CD4-positive, alpha-beta T cell (primary cell): ENCODE data around the gene CD96. TPM values are rescaled to one million over a fixed set of nuclear protein-coding genes. Genes with fewer than 3 reads are reported as not detected.

Source experiments
- ATAC-seq: fragments of 200-7000 bp; cut with Tn5 transposase; one replicate; pipeline ENCODE4 v1.10.0; 2022; ENCODE audit warnings: mild to moderate bottlenecking; ENCODE audit not compliant: poor library complexity
- CTCF ChIA-PET: fragments of 350-600 bp; sonication (Branson Sonifier 250); formaldehyde crosslinking; loops from one replicate; lab custom pipeline; 2021; ENCODE audit warnings: antibody characterized with exemption, inconsistent platforms; lab: Charles Lee
- POLR2A ChIA-PET: fragments of 350-600 bp; sonication (Branson Sonifier 250); formaldehyde crosslinking; loops from one replicate; lab custom pipeline; 2021; ENCODE audit warnings: antibody characterized with exemption, inconsistent platforms; lab: Charles Lee
- DNase-seq, 14 experiments: peaks; one replicate each; pipeline ENCODE4 v3.0.0-alpha.2; 2013 to 2020; ENCODE audit warnings: mixed read lengths in 2 of 14
- H3K27ac ChIP-seq, 2 donors: one replicate each; pipeline versions ENCODE4 v1.5.1 to v1.7.0; 2013; ENCODE audit warnings: low read length in 2 of 2, low read depth in 1 of 2, mild to moderate bottlenecking in 1 of 2
- H3K27me3 ChIP-seq, 2 experiments: 1 replicate in 1 of 2; 2 replicates in 1 of 2; pipeline versions ENCODE4 v1.6.1 to v1.7.0; 2013; ENCODE audit warnings: low read length in 2 of 2, control low read depth in 1 of 2, mild to moderate bottlenecking in 1 of 2, moderate library complexity in 1 of 2; ENCODE audit not compliant: insufficient read depth in 2 of 2, control insufficient read depth in 1 of 2
- H3K36me3 ChIP-seq: one replicate; pipeline ENCODE4 v1.6.1; 2013; ENCODE audit warnings: low read length, control low read depth; ENCODE audit not compliant: insufficient read depth
- H3K4me1 ChIP-seq: one replicate; pipeline ENCODE4 v1.6.1; 2013; ENCODE audit warnings: low read length, control low read depth; ENCODE audit not compliant: insufficient read depth
- H3K4me3 ChIP-seq: one replicate; pipeline ENCODE4 v1.5.1; 2013; ENCODE audit warnings: mild to moderate bottlenecking, low read length, moderate library complexity
- H3K9me3 ChIP-seq, 2 experiments: 1 replicate in 1 of 2; 2 replicates in 1 of 2; pipeline versions ENCODE4 v1.6.1 to v1.7.0; 2013; ENCODE audit warnings: low read length in 2 of 2, mild to moderate bottlenecking in 2 of 2, control low read depth in 1 of 2, moderate library complexity in 1 of 2; ENCODE audit not compliant: control insufficient read depth in 1 of 2, insufficient read depth in 1 of 2
- H3K27ac Mint-ChIP-seq: one replicate; pipeline ENCODE4 v1.8.0; 2020; ENCODE audit warnings: mixed read lengths
- H3K27me3 Mint-ChIP-seq: one replicate; pipeline ENCODE4 v1.8.0; 2021; ENCODE audit warnings: mixed read lengths
- H3K36me3 Mint-ChIP-seq: one replicate; pipeline ENCODE4 v1.8.0; 2021; ENCODE audit warnings: low read depth, mixed read lengths
- H3K4me1 Mint-ChIP-seq: one replicate; pipeline ENCODE4 v1.8.0; 2021; ENCODE audit warnings: low read depth, mixed read lengths
- H3K4me3 Mint-ChIP-seq: one replicate; pipeline ENCODE4 v1.8.0; 2020; ENCODE audit warnings: mild to moderate bottlenecking, mixed read lengths
- H3K9me3 Mint-ChIP-seq: one replicate; pipeline ENCODE4 v1.8.0; 2020; ENCODE audit warnings: mixed read lengths
- CTCF ChIP-seq: fragments of 200-600 bp; IDR thresholded peaks from one replicate; pipeline ENCODE4 v1.8.0; 2022; ENCODE audit warnings: antibody characterized with exemption, mild to moderate bottlenecking
- intact Hi-C, 2 experiments: fragments of 100-400 bp; cut with DNase I in 1 of 2; cut with micrococcal nuclease in 1 of 2; formaldehyde crosslinking; loops; one replicate each; pipeline versions ENCODE4 v1.15.1 to v1.9.0; 2023 to 2025; cut with DNase I, micrococcal nuclease
- total RNA-seq, 174 experiments: library from RNA in 2 of 174; stranded (reverse) in 2 of 174; gene quantifications; one replicate each; pipeline ENCODE4 v1.2.3 and lab custom pipeline; 2021 to 2026

The CD96 gene
- total RNA-seq, 2 experiments from 2014 or later: 194 to 205 TPM

DNA sequence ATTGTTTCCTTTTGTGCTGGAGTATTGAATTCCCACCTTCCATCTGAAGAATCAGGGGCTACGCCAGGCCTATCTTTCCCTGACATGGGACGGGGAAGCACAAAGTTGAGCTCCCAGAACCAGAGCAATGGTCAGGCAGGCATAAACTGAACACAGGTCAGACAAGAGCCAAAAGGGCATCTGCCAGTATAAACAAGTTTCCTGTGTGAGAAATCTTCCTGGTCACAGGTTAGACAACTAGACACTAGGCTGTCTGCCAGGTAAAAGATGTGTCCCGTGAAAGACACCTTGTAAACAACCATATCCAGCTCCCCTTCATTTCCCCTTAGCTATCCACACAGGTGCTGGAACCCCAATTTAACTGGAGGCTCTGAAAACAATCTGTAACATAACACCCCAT lies 44.0 kb upstream of the CD96 start:
- H3K27me3 ChIP-seq: no peaks in the 10 kb centered on the region
- Mint-ChIP-seq H3K4me1 (no peaks in the 10 kb centered on the region), H3K36me3 (no peaks in the 10 kb centered on the region), H3K27ac (no peak overlapping the region), H3K27me3 (no peaks in the 10 kb centered on the region), H3K9me3 (peaks cover 9% of the 10 kb centered on the region), H3K4me3 (no peak overlapping the region)
- H3K36me3 ChIP-seq: no peaks in the 10 kb centered on the region
- intact Hi-C loops: no loop called here
- no peak for TF ChIP-seq CTCF
- ChIA-PET POLR2A (no interaction called here), CTCF (no interaction called here)
- no peak for ATAC-seq
- no peak overlapping the region for H3K27ac ChIP-seq
- no peak for DNase-seq
- H3K9me3 ChIP-seq: peaks cover 0 to 10% of the 10 kb centered on the region in 2 experiments
- no peak overlapping the region for H3K4me3 ChIP-seq
- H3K4me1 ChIP-seq: no peaks in the 10 kb centered on the region

GRCh38 chr3:111506435-111506834 lies 35.6 kb upstream of the CD96 start:
- DNase-seq (no peak), ATAC-seq (no peak)
- H3K36me3 ChIP-seq: no peaks in the 10 kb centered on the region
- ChIA-PET POLR2A (no interaction called here), CTCF (no interaction called here)
- TF ChIP-seq CTCF: no peak
- no peak overlapping the region for H3K27ac ChIP-seq
- no peak overlapping the region for H3K4me3 ChIP-seq
- Mint-ChIP-seq H3K4me3 (no peak overlapping the region), H3K36me3 (no peaks in the 10 kb centered on the region), H3K4me1 (no peaks in the 10 kb centered on the region), H3K27me3 (no peaks in the 10 kb centered on the region), H3K27ac (no peak overlapping the region), H3K9me3 (peaks cover 2% of the 10 kb centered on the region)
- no peaks in the 10 kb centered on the region for H3K27me3 ChIP-seq
- H3K4me1 ChIP-seq: no peaks in the 10 kb centered on the region
- intact Hi-C loops: no loop called here
- peaks cover 0 to under 1% of the 10 kb centered on the region in 2 experiments for H3K9me3 ChIP-seq

DNA sequence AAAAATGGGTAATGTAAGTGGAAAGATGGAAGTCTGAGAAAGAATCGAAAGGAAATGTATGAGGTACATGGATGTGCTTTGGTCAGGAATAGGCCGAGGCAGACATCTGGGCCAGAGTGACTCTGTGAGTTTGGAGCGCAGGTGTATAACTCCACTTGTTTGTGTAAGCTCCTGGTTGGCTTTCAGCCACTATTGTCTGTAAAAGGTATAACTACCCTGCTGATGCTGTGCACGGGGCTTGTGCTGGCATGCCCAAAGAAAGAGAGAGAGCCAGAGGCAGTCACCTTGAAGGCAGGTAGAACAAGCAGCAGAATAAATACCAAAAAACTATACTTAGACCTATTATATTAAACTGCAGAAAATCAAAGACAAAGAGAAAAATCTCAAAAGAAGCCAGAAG lies 32.7 kb upstream of the CD96 start:
- TF ChIP-seq CTCF: no peak
- no peaks in the 10 kb centered on the region for H3K27me3 Mint-ChIP-seq
- POLR2A ChIA-PET: no interaction called here
- Histone ChIP-seq H3K4me1 (no peaks in the 10 kb centered on the region), H3K4me3 (no peak overlapping the region), H3K9me3 (no peaks in the 10 kb centered on the region), H3K27ac (no peak overlapping the region), H3K27me3 (no peaks in the 10 kb centered on the region), H3K36me3 (no peaks in the 10 kb centered on the region)
- no peak for ATAC-seq
- H3K4me1 Mint-ChIP-seq: no peaks in the 10 kb centered on the region
- peaks cover 2% of the 10 kb centered on the region for H3K9me3 Mint-ChIP-seq
- no peaks in the 10 kb centered on the region for H3K36me3 Mint-ChIP-seq
- no peak for DNase-seq
- no peak overlapping the region for H3K27ac Mint-ChIP-seq
- CTCF ChIA-PET: no interaction called here
- H3K4me3 Mint-ChIP-seq: no peak overlapping the region
- intact Hi-C loops: no loop called here
